Kidney (tissue), 14 donors: ENCODE data around the gene RETREG3. TPM values are rescaled to one million over a fixed set of nuclear protein-coding genes. Genes with fewer than 3 reads are reported as not detected.
A peak's percentile ranks its signal among the peaks of the same experiment; 100 is the strongest.

Source experiments
- DNase-seq, 5 donors: peaks; one replicate each; pipeline ENCODE4 v3.0.0-alpha.2; 2013 to 2020
- FAIRE-seq: peaks from 2 replicates; lab custom pipeline; 2012; peaks lifted over from hg19 to GRCh38; lab: Jason Lieb, UNC
- H3K27ac ChIP-seq, 2 donors: one replicate each; pipeline ENCODE4 v1.7.0; 2013; ENCODE audit warnings: low read depth in 2 of 2, low read length in 2 of 2, inconsistent platforms in 1 of 2
- H3K27me3 ChIP-seq: one replicate; pipeline ENCODE4 v1.7.1; 2013; ENCODE audit warnings: low read length, inconsistent platforms; ENCODE audit not compliant: control insufficient read depth, insufficient read depth
- H3K36me3 ChIP-seq, 3 donors: one replicate each; pipeline versions ENCODE4 v1.7.0 to v1.7.1; 2013; ENCODE audit warnings: low read length in 3 of 3, control low read depth in 1 of 3, inconsistent platforms in 1 of 3; ENCODE audit not compliant: insufficient read depth in 3 of 3, control insufficient read depth in 2 of 3
- H3K4me1 ChIP-seq, 3 donors: one replicate each; pipeline versions ENCODE4 v1.7.0 to v1.7.1; 2013; ENCODE audit warnings: low read length in 3 of 3, inconsistent platforms in 1 of 3, low read depth in 1 of 3; ENCODE audit not compliant: control insufficient read depth in 2 of 3, insufficient read depth in 2 of 3
- H3K4me3 ChIP-seq, 3 donors: one replicate each; pipeline versions ENCODE4 v1.7.0 to v1.8.1; 2013; ENCODE audit warnings: low read length in 3 of 3, control low read depth in 1 of 3, inconsistent platforms in 1 of 3
- H3K9ac ChIP-seq, 3 donors: one replicate each; pipeline versions ENCODE4 v1.7.0 to v1.7.1; 2013; ENCODE audit warnings: low read length in 3 of 3, control low read depth in 1 of 3, inconsistent platforms in 1 of 3
- H3K9me3 ChIP-seq, 3 donors: one replicate each; pipeline versions ENCODE4 v1.7.0 to v1.7.1; 2013; ENCODE audit warnings: low read length in 3 of 3, control low read depth in 1 of 3, inconsistent platforms in 1 of 3; ENCODE audit not compliant: control insufficient read depth in 2 of 3, insufficient read depth in 1 of 3
- intact Hi-C: fragments of 100-400 bp; cut with DNase I; formaldehyde crosslinking; loops from one replicate; pipeline ENCODE4 v1.11.1; 2022
- polyA plus RNA-seq: library from polyadenylated mRNA; stranded (reverse); fragments of 350-450 nt; fragmentation: Illumina TruSeq; extraction: RNeasy Lipid Tissue Mini Kit (QIAGEN cat#74804); gene quantifications from one replicate; pipeline ENCODE4 v1.2.3, GENCODE V29; 2014; ENCODE audit warnings: low read depth, low replicate concordance; ENCODE audit not compliant: insufficient read depth
- total RNA-seq: library from RNA; stranded (reverse); fragmentation: NEBNext Ultra II Directional; extraction: Animal tissue kit (Norgen Biotek cat#: 25700); gene quantifications from one replicate; pipeline ENCODE4 v1.2.1, GENCODE V29; 2021
- TF ChIP-seq, protein P1 (sequence below): IDR thresholded peaks from 3 replicates; pipeline ENCODE4 v1.5.1; 2012; ENCODE audit warnings: mild to moderate bottlenecking, moderate library complexity, borderline replicate concordance; ENCODE audit not compliant: insufficient read depth; ENCODE audit errors: extremely low read depth
- donor health status: control.
- donor health status: control.
- donor health status: control.
- donor health status: control.
- donor health status: control.
- donor health status: DM: yes; HTN: yes; CAD: no.
- donor health status: Normal renal cell carcinoma (clear cell type).

The RETREG3 gene
- total and polyA plus RNA-seq, 2 donors from 2014 or later = 22.6 to 69.5 TPM

DNA sequence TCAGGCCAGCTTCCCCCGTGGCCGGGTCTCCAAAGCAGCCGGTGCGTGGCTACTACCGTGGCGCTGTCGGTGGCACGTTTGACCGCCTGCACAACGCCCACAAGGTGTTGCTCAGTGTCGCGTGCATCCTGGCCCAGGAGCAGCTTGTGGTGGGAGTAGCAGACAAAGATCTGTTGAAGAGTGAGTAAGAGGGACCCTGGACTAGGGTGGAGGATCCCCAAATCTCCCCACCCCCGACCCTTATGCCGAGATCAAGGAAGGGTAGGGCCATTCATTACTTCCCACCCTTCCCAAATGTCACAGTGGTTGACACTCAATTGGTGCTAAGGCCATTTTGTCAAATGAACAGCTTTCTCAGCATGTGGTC, 46.0 kb downstream of the RETREG3 start:
- Histone ChIP-seq H3K9me3 (no peaks in the 10 kb centered on the region), H3K4me1 (peaks cover 0 to 43% (median 17%) of the 10 kb centered on the region in 3 donors)
- peak in 1 of 5 donors; percentile 51 for DNase-seq

DNA sequence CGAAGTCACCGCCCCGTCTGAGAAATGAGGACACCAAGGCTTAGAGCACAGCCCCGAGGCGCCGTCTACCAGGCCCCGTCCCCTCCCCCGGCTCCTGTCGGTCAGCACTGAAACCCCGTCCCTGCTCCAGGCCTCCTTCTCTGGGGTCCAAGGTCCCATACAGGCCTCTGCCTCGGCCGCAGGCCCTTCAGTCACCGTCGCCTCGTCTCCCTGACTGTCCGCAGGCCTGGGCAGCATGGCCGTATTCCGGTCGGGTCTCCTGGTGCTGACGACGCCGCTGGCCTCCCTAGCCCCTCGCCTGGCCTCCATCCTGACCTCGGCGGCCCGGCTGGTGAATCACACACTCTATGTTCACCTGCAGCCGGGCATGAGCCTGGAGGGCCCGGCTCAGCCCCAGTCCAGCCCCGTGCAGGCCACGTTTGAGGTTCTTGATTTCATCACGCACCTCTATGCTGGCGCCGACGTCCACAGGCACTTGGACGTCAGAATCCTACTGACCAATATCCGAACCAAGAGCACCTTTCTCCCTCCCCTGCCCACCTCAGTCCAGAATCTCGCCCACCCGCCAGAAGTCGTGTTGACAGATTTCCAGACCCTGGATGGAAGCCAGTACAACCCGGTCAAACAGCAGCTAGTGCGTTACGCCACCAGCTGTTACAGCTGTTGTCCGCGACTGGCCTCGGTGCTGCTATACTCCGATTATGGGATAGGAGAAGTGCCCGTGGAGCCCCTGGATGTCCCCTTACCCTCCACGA, 46.6 kb downstream of the RETREG3 start:
- FAIRE-seq = no peak
- Histone ChIP-seq H3K9ac (peak overlapping the region; percentile 87 to 96 (median 91)), H3K9me3 (no peaks in the 10 kb centered on the region), H3K36me3 (peaks cover 6 to 16% (median 12%) of the 10 kb centered on the region in 3 donors), H3K27me3 (no peaks in the 10 kb centered on the region), H3K27ac (peak overlapping the region; percentile 81 to 82), H3K4me1 (peaks cover 0 to 40% (median 17%) of the 10 kb centered on the region in 3 donors), H3K4me3 (peak overlapping the region; percentile 90 to 94 (median 94))
- peak in 1 of 5 donors; percentile 80 for DNase-seq
- TF ChIP-seq, protein P1, sequence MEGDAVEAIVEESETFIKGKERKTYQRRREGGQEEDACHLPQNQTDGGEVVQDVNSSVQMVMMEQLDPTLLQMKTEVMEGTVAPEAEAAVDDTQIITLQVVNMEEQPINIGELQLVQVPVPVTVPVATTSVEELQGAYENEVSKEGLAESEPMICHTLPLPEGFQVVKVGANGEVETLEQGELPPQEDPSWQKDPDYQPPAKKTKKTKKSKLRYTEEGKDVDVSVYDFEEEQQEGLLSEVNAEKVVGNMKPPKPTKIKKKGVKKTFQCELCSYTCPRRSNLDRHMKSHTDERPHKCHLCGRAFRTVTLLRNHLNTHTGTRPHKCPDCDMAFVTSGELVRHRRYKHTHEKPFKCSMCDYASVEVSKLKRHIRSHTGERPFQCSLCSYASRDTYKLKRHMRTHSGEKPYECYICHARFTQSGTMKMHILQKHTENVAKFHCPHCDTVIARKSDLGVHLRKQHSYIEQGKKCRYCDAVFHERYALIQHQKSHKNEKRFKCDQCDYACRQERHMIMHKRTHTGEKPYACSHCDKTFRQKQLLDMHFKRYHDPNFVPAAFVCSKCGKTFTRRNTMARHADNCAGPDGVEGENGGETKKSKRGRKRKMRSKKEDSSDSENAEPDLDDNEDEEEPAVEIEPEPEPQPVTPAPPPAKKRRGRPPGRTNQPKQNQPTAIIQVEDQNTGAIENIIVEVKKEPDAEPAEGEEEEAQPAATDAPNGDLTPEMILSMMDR = no peak
- intact Hi-C loops = no loop called here

More for the DNA sequence above, 46.0 kb downstream of the RETREG3 start:
- Histone ChIP-seq H3K4me3 (peak overlapping the region; percentile 90 to 94 (median 94)), H3K27me3 (no peaks in the 10 kb centered on the region), H3K27ac (peak overlapping the region; percentile 81 to 82), H3K9ac (peak overlapping the region in 2 of 3 donors; percentile 91 to 96), H3K36me3 (peaks cover 6 to 16% (median 12%) of the 10 kb centered on the region in 3 donors)
- TF ChIP-seq, protein P1 = no peak
- no peak for FAIRE-seq
- intact Hi-C loops = no loop called here

DNA sequence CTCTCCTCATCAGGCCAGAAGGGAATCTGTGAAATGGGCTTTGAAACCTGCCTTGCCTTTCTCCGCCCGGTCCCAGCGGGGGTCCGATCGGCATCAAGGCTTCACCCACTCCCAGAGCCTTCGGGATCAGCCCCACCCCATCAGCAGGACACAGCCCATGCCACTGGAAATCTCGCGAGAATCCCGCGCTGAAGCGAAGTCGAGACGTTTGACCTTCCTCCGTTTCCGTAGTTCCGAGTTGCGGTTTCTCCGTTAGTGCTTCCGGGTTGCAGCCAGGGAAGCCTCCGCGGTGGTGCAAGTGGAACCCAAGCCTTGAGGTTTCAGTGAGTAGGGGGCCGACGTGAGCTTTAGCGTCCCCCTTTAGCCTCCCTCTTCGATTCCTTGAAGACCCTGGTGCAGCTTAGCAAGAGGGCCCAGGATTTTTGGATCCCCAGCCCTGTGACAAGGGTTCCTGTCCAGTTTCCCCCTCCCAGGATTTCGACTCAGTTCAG, 47.2 kb downstream of the RETREG3 start, which contains the start of gene COASY:
Gene COASY, plus strand, starts transcription at position 252 of the 491 bp plus-strand sequence. CDS start 475 bp downstream, outside the sequence.
- TF ChIP-seq, protein P1 = no peak
- H3K9me3 ChIP-seq = no peaks in the 10 kb centered on the region
- H3K27me3 ChIP-seq = no peaks in the 10 kb centered on the region
- H3K9ac ChIP-seq = peak within 1 kb of the TSS; percentile 87 to 96 (median 91)
- peak within 1 kb of the TSS; percentile 82 to 84 for H3K27ac ChIP-seq
- H3K36me3 ChIP-seq = peaks cover 6 to 16% (median 12%) of the 10 kb centered on the region in 3 donors
- DNase-seq (peak; percentile 97 to 99 (median 98)), FAIRE-seq (no peak)
- intact Hi-C loops = no loop called here
- H3K4me1 ChIP-seq = peaks cover 0 to 40% (median 17%) of the 10 kb centered on the region in 3 donors
- H3K4me3 ChIP-seq = peak within 1 kb of the TSS; percentile 90 to 94 (median 94)
